Peyer's patch (tissue), 4 donors: Measurements from ENCODE around the gene KLF3. TPM values are rescaled to one million over a fixed set of nuclear protein-coding genes. Genes with fewer than 3 reads are reported as not detected.

Experiments used
- DNase-seq, 3 donors: peaks; one replicate each; pipeline ENCODE4 v3.0.0-alpha.2; 2017 to 2019
- H3K27ac ChIP-seq, 4 donors: fragments of 200-600 bp; sonication (generic); one replicate each; pipeline ENCODE4 v1.5.1; 2016 to 2019
- H3K27me3 ChIP-seq, 2 donors: fragments of 200-600 bp; sonication (generic); one replicate each; pipeline ENCODE4 v1.5.1; 2019
- H3K36me3 ChIP-seq, 3 donors: fragments of 200-600 bp; sonication (generic); one replicate each; pipeline ENCODE4 v1.5.1; 2016 to 2019
- H3K4me1 ChIP-seq, 4 donors: fragments of 200-600 bp; sonication (generic); one replicate each; pipeline ENCODE4 v1.5.1; 2016 to 2019
- H3K4me3 ChIP-seq, 4 donors: fragments of 200-600 bp; sonication (generic); 1 replicate in 3 of 4; 2 replicates in 1 of 4; pipeline ENCODE4 v1.5.1; 2016 to 2019; ENCODE audit warnings: mild to moderate bottlenecking in 1 of 4
- H3K9me3 ChIP-seq, 4 donors: fragments of 200-600 bp; sonication (generic); one replicate each; pipeline ENCODE4 v1.5.1; 2016 to 2019; ENCODE audit warnings: mild to moderate bottlenecking in 1 of 4
- CTCF ChIP-seq, 6 experiments: fragments of 450-650 bp in 4 of 6; fragments of 200-600 bp in 2 of 6; sonication (generic) in 1 of 6; IDR thresholded peaks; one replicate each; pipeline ENCODE4 v1.5.1; 2017 to 2019; ENCODE audit warnings: antibody characterized with exemption in 6 of 6, mild to moderate bottlenecking in 3 of 6, moderate library complexity in 1 of 6
- POLR2A ChIP-seq, 2 donors: fragments of 450-650 bp; IDR thresholded peaks; one replicate each; pipeline ENCODE4 v1.5.1; 2017; ENCODE audit warnings: antibody characterized with exemption in 2 of 2, mild to moderate bottlenecking in 2 of 2, moderate library complexity in 2 of 2
- total RNA-seq, 4 donors: library from RNA; depleted of rRNA; stranded (reverse); fragments of >200 nt; gene quantifications; one replicate each; pipeline ENCODE4 v1.1.0, GENCODE V29; 2016

The KLF3 gene
- total RNA-seq, 4 donors from 2014 or later: 36.3 to 128 (median 103) TPM

DNA sequence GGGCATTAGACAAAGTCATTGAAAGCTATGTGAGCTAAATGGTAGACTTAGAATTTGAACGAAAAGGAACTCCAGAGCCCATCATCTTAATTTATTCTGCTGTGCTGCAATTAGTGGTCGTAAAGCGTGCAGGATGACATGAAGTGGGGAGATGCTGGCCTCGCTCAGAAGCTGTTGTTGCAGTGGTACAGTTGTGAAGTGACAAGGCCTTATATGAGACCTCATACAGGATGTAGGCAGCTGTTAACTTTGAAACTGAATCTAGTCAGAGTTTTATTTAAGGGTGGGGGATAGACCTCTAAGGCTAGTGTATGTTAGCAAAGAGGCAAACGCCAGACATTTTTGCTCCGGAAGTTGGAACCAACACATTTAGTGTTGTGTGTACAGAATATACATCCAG is 13.4 kb downstream of the KLF3 start:
- DNase-seq: no peak
- H3K27ac ChIP-seq: peak overlapping the region in 2 of 4 donors; percentile 26 to 43
- peaks cover 0 to 25% (median 0%) of the 10 kb centered on the region in 3 donors for H3K36me3 ChIP-seq
- no peak overlapping the region for H3K4me3 ChIP-seq
- peaks cover 0 to 60% (median 9%) of the 10 kb centered on the region in 4 donors for H3K4me1 ChIP-seq
- H3K9me3 ChIP-seq: no peaks in the 10 kb centered on the region
- no peaks in the 10 kb centered on the region for H3K27me3 ChIP-seq
- no peak for TF ChIP-seq POLR2A (IDR thresholded peaks at IDR 0.05)
- TF ChIP-seq CTCF (IDR thresholded peaks at IDR 0.05): no peak

GRCh38 chr4:38678078-38678477 is 14.1 kb downstream of the KLF3 start:
- Histone ChIP-seq H3K4me3 (no peak overlapping the region), H3K27ac (peak overlapping the region in 3 of 4 donors; percentile 4 to 43 (median 26)), H3K36me3 (peaks cover 0 to 26% (median 0%) of the 10 kb centered on the region in 3 donors), H3K27me3 (no peaks in the 10 kb centered on the region), H3K9me3 (no peaks in the 10 kb centered on the region), H3K4me1 (peaks cover 0 to 55% (median 5%) of the 10 kb centered on the region in 4 donors)
- no peak for DNase-seq
- TF ChIP-seq POLR2A (IDR thresholded peaks at IDR 0.05) (no peak), CTCF (IDR thresholded peaks at IDR 0.05) (no peak)

- no peak for DNase-seq
- Histone ChIP-seq H3K27ac (no peak overlapping the region), H3K9me3 (no peaks in the 10 kb centered on the region), H3K27me3 (no peaks in the 10 kb centered on the region), H3K36me3 (peaks cover 0 to 33% (median 0%) of the 10 kb centered on the region in 3 donors), H3K4me1 (peaks cover 0 to 52% (median 4%) of the 10 kb centered on the region in 4 donors), H3K4me3 (no peak overlapping the region)
- TF ChIP-seq CTCF (IDR thresholded peaks at IDR 0.05) (no peak), POLR2A (IDR thresholded peaks at IDR 0.05) (no peak)
These were observed 15.9 kb downstream of the KLF3 start for GRCh38 chr4:38679921-38680320.

GRCh38 chr4:38681281-38681991 is 17.4 kb downstream of the KLF3 start:
- H3K4me3 ChIP-seq: no peak overlapping the region
- peak overlapping the region in 1 of 4 donors; percentile 17 for H3K27ac ChIP-seq
- H3K4me1 ChIP-seq: peaks cover 0 to 45% (median 2%) of the 10 kb centered on the region in 4 donors
- no peaks in the 10 kb centered on the region for H3K27me3 ChIP-seq
- no peak for TF ChIP-seq CTCF (IDR thresholded peaks at IDR 0.05)
- no peak for TF ChIP-seq POLR2A (IDR thresholded peaks at IDR 0.05)
- H3K36me3 ChIP-seq: peaks cover 0 to 35% (median 0%) of the 10 kb centered on the region in 3 donors
- H3K9me3 ChIP-seq: no peaks in the 10 kb centered on the region
- DNase-seq: no peak

- peaks cover 0 to 35% (median 0%) of the 10 kb centered on the region in 3 donors for H3K36me3 ChIP-seq
- no peaks in the 10 kb centered on the region for H3K9me3 ChIP-seq
- H3K27me3 ChIP-seq: no peaks in the 10 kb centered on the region
- H3K27ac ChIP-seq: peak overlapping the region in 1 of 4 donors; percentile 12
- TF ChIP-seq CTCF (IDR thresholded peaks at IDR 0.05): no peak
- no peak for TF ChIP-seq POLR2A (IDR thresholded peaks at IDR 0.05)
- H3K4me1 ChIP-seq: peaks cover 0 to 37% (median 2%) of the 10 kb centered on the region in 4 donors
- H3K4me3 ChIP-seq: no peak overlapping the region
- DNase-seq: no peak
These were observed 18.3 kb downstream of the KLF3 start for GRCh38 chr4:38682336-38682735.
